Calu3 (cell line): Measurements from ENCODE around the gene LHX3. TPM values are rescaled to one million over a fixed set of nuclear protein-coding genes. Genes with fewer than 3 reads are reported as not detected.

Experiments
- BruUV-seq: library from RNA; stranded (reverse); fragments of 400-500 nt; replicated peaks from 2 replicates; lab custom pipeline; 2021; lab: Mats Ljungman, UMichigan
- CTCF ChIA-PET: fragments of 300-600 bp; sonication (Branson Sonifier 250); formaldehyde crosslinking; loops from one replicate; lab custom pipeline; 2022; ENCODE audit warnings: antibody characterized with exemption; lab: Charles Lee
- DNase-seq: peaks from one replicate; pipeline ENCODE4 v3.0.0; 2022
- H3K27ac Mint-ChIP-seq: one replicate; pipeline ENCODE4 v1.8.0; 2022; ENCODE audit warnings: mixed read lengths; ENCODE audit not compliant: unreplicated experiment
- H3K27me3 Mint-ChIP-seq: one replicate; pipeline ENCODE4 v1.8.0; 2022; ENCODE audit warnings: mixed read lengths; ENCODE audit not compliant: unreplicated experiment
- H3K36me3 Mint-ChIP-seq: one replicate; pipeline ENCODE4 v1.8.0; 2022; ENCODE audit warnings: mild to moderate bottlenecking, moderate library complexity, mixed read lengths; ENCODE audit not compliant: insufficient read depth, unreplicated experiment
- H3K4me1 Mint-ChIP-seq: one replicate; pipeline ENCODE4 v1.8.0; 2022; ENCODE audit warnings: mild to moderate bottlenecking, low read depth, mixed read lengths; ENCODE audit not compliant: unreplicated experiment
- H3K4me3 Mint-ChIP-seq: one replicate; pipeline ENCODE4 v1.8.0; 2022; ENCODE audit warnings: mild to moderate bottlenecking, low read depth, moderate library complexity, mixed read lengths; ENCODE audit not compliant: unreplicated experiment
- H3K9me3 Mint-ChIP-seq: one replicate; pipeline ENCODE4 v1.8.0; 2022; ENCODE audit warnings: low read depth, mixed read lengths; ENCODE audit not compliant: unreplicated experiment
- CTCF ChIP-seq: fragments of 200-600 bp; IDR thresholded peaks from one replicate; pipeline ENCODE4 v1.8.0; 2022; ENCODE audit warnings: antibody characterized with exemption; ENCODE audit not compliant: unreplicated experiment
- intact Hi-C: fragments of 100-400 bp; cut with micrococcal nuclease; formaldehyde crosslinking; loops from one replicate; pipeline ENCODE4 v1.10.0; 2022; ENCODE audit not compliant: unreplicated experiment
- total RNA-seq: library from RNA; stranded (reverse); gene quantifications from 2 replicates; pipeline ENCODE4 v1.2.3, GENCODE V29; 2022

LHX3 gene
- total RNA-seq, 1 experiment from 2014 or later, result not detected

DNA sequence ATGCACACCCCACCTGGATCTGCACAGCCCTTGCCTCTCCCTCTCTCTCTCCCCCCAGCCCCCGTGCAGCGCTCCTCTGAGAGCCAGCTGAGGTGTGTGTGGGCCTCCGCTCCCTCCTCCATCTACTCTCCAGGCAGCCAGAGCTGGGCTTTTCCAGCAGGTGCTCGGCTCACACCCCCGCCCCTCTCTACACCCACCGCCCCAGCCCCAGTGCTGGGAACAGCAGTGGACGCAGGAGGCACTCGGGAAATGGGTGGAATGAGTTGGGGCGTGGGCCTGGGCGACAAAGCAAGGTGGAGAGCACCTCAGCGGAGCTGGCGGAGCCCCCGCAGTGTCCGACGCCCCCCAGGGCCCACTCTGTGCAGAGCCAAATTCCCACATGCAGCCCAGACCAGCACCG, 13.3 kb upstream of the LHX3 start:
- TF ChIP-seq CTCF, result no peak
- intact Hi-C loops, result no loop called here
- no peaks in the 10 kb centered on the region for H3K27me3 Mint-ChIP-seq
- no peak for DNase-seq
- no peak overlapping the region for H3K4me3 Mint-ChIP-seq
- H3K9me3 Mint-ChIP-seq, result no peaks in the 10 kb centered on the region
- no peak overlapping the region for H3K27ac Mint-ChIP-seq
- H3K4me1 Mint-ChIP-seq, result no peaks in the 10 kb centered on the region
- CTCF ChIA-PET, result no interaction called here
- H3K36me3 Mint-ChIP-seq, result peaks cover 10% of the 10 kb centered on the region
- no TSS peak for BruUV-seq

DNA sequence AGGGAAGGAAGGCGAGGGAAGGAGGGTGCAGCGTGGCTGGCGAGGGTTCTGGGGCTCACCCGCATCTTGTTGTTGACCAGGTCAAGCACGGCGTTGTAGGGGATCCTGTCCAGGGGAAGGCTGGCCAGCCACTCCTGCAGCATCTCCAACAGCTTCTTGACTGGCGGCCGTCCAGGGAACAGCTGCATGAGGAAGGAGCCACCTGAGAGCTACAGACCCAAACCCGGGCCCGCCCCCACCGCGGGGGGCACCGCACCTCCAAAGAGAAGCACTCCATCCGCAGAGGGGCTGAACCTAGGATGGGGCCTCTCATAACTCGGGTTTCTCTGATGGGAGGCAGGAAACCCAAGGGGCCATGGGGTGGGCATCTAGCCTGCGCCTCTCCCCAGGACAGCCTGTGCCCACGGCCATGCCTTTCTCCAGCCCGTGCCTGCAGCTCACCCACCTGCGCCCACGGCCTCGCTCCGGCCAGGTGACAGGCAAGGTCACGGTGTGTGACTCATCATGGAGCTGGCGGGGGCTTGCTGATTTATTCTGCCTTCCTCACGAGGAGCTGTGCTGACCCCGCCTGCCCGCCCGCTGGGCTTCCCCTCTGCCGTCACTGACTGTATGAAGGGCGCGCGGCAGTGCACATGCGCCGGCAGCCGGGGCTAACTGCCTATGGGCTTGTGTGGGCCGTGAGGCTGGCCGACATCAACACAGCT, 11.8 kb upstream of the LHX3 start:
- no peak for DNase-seq
- Mint-ChIP-seq H3K4me3 (no peak overlapping the region), H3K9me3 (no peaks in the 10 kb centered on the region), H3K4me1 (no peaks in the 10 kb centered on the region), H3K36me3 (peaks cover 10% of the 10 kb centered on the region), H3K27ac (no peak overlapping the region), H3K27me3 (no peaks in the 10 kb centered on the region)
- no peak for TF ChIP-seq CTCF
- CTCF ChIA-PET, result no interaction called here
- no TSS peak for BruUV-seq
- intact Hi-C loops, result no loop called here

GRCh38 chr9:136213733-136214132, 8.8 kb upstream of the LHX3 start:
- CTCF ChIA-PET, result no interaction called here
- BruUV-seq, result no TSS peak

GRCh38 chr9:136212345-136212950, 7.5 kb upstream of the LHX3 start:
- CTCF ChIA-PET, result no interaction called here
- no peaks in the 10 kb centered on the region for H3K27me3 Mint-ChIP-seq
- no peak for TF ChIP-seq CTCF
- no peak for DNase-seq
- no peaks in the 10 kb centered on the region for H3K4me1 Mint-ChIP-seq
- no peak overlapping the region for H3K4me3 Mint-ChIP-seq
- intact Hi-C loops, result no loop called here
- peaks cover 5% of the 10 kb centered on the region for H3K36me3 Mint-ChIP-seq
- BruUV-seq, result no TSS peak
- no peak overlapping the region for H3K27ac Mint-ChIP-seq
- no peaks in the 10 kb centered on the region for H3K9me3 Mint-ChIP-seq

More at GRCh38 chr9:136213733-136214132, 8.8 kb upstream of the LHX3 start:
- DNase-seq, result no peak
- Mint-ChIP-seq H3K4me3 (no peak overlapping the region), H3K9me3 (no peaks in the 10 kb centered on the region), H3K4me1 (no peaks in the 10 kb centered on the region), H3K27me3 (no peaks in the 10 kb centered on the region), H3K36me3 (peaks cover 5% of the 10 kb centered on the region), H3K27ac (no peak overlapping the region)
- no peak for TF ChIP-seq CTCF
- intact Hi-C loops, result no loop called here
